Head of caudate nucleus (tissue), 42 donors: Measurements from ENCODE around the gene MBD3L2B.
"Not testable (repeated sequence)": the region's sequence is repeated elsewhere in the genome, so short reads cannot be mapped to it uniquely, and the experiment has no call there.

ENCODE experiments used
- DNase-seq, 42 donors: peaks; one replicate each; pipeline versions ENCODE4 v3.0.0 to v3.0.0-alpha.2; 2020 to 2021; ENCODE audit warnings: mixed read lengths in 7 of 42
- intact Hi-C: fragments of 100-400 bp; cut with DNase I; formaldehyde crosslinking; loops from one replicate; pipeline ENCODE4 v1.15.0; 2022

Gene MBD3L2B

GRCh38 chr19:7028790-7029189 is 7.6 kb upstream of the MBD3L2B start:
- DNase-seq, intact Hi-C loops: not testable (repeated sequence)

- DNase-seq, result peak in 1 of 42 donors; percentile 14
- intact Hi-C loops, result no loop called here
These were observed 2.4 kb downstream of the MBD3L2B start for GRCh38 chr19:7018828-7019227.

DNA sequence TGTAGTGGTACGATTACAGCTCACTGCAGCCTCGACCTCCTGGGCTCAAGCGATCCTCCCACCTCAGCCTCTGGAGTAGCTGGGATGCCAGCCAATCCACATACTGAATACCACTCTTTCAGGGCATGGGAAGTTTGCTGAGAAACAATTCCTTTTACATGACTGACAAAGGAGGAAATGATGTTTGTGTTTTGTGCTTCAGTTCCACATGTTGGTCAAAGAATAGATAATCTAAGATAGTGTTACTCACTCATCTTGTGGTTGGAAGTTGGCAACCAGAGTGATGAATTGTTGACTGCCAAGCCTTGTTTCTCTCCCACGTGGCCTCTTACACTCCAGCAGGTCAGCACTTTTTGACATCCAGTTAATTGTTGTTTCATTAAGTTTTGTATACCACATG is 7.6 kb downstream of the MBD3L2B start:
- peak in 2 of 42 donors; percentile 6 to 34 for DNase-seq
- intact Hi-C loops, result no loop called here

DNA sequence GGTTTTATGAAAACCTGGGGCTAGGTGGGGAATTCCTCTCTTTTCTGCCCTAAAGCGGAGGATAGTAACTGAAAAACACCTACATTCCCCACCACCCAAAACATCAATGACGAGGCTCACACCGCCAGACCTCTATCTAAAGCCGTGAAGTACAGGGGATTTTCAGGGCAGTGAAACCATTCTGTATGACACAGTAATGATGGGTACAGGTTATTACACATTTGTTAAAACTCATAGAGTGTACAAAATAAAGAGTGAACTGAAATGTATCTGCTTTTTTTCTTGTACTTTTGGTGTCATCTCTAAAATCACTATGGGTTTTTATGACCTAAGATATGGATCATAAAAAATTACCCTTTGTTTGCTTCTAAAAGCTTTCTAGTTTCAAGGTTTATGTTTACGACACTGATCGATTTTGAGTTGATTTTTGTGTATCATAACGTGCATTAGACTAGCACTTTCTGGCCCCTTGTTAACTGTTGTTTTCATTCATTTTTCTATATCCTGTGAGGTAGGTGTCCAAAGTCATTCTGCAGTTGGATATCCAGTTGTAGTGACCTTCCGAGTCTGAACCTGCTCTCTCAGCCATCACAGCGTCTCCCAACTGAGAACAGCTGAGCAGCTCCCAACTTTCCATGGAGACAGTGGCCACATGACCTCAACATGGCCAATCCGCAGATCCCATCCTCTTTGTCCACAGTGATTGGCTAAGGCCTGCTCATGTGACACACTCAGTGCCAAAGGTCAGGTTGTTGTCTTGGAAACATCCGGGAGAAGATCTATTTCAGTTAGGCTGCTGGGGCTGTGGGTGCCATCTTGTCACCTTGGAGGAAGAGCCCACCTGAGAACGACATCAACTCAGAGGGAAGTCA is 10.3 kb downstream of the MBD3L2B start:
- intact Hi-C loops, result no loop called here
- no peak for DNase-seq

- no peak for DNase-seq
- intact Hi-C loops, result no loop called here
These were observed 13.4 kb downstream of the MBD3L2B start for GRCh38 chr19:7007859-7008258.

GRCh38 chr19:7006135-7006704 is 15.0 kb downstream of the MBD3L2B start:
- intact Hi-C loops, result no loop called here
- no peak for DNase-seq

GRCh38 chr19:7004313-7004931 is 16.8 kb downstream of the MBD3L2B start:
- intact Hi-C loops, result no loop called here
- peak in 7 of 42 donors; percentile 9 to 63 (median 17) for DNase-seq

DNA sequence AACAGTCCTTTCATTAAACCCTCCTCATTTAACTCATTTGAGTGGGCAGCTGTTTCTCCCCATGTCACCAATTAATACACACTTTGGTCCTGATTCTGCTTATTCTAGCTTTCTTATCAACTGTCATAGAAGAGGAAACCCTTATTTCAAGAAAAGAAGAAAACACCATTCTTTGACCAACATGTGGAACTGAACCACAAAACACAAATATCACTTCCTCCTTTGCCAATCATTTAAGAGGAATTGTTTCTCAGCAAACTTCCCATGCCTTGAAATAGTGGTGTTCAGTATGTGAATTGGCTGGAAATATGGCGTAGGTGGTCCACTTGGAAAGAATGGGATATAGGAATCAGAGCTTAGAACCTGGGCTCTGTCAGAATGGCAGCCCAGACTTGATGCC is 20.4 kb downstream of the MBD3L2B start:
- intact Hi-C loops, result no loop called here

GRCh38 chr19:7000333-7000732 is 20.9 kb downstream of the MBD3L2B start:
- intact Hi-C loops, result no loop called here
- DNase-seq, result peak in 3 of 42 donors; percentile 3 to 14 (median 4)

More for the DNA sequence above, 20.4 kb downstream of the MBD3L2B start:
- DNase-seq, result no peak

GRCh38 chr19:6999933-7000332 is 21.3 kb downstream of the MBD3L2B start:
- intact Hi-C loops, result no loop called here
- DNase-seq, result no peak

DNA sequence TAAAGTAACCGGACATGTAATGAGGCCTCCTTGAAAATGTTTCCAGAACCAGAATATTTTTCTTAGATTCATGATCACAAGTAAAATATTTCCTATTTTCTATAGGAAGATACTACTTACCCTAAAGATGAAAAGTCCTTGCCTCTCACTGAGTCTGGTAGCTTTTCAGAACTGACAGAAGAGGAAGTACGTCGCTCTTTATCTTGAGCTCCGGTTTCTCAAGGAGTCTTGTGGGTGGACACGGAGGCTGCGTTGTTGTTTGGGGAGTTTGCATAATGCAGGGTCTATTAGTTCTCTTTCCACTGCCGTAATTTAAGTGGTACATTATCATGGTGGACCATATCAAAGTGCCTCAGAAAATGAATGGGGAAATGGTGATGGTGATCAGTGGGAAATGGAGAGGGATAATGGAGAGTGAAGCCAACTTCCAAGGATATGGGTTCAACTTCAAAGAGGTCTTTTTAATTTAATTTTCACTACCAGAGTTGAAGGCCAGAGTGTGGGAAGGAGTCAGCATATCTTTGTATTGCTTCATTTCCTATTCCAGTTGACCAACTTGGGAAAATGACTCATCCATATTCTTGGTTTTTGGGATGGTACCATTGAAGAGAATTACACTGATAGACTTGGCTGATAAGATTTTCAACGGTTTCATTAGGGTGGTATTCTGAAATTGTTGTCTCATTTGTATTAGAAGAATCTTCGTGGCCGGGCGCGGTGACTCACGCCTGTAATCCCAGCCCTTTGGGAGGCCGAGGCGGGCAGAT is 23.4 kb downstream of the MBD3L2B start:
- no peak for DNase-seq
- intact Hi-C loops, result no loop called here

DNA sequence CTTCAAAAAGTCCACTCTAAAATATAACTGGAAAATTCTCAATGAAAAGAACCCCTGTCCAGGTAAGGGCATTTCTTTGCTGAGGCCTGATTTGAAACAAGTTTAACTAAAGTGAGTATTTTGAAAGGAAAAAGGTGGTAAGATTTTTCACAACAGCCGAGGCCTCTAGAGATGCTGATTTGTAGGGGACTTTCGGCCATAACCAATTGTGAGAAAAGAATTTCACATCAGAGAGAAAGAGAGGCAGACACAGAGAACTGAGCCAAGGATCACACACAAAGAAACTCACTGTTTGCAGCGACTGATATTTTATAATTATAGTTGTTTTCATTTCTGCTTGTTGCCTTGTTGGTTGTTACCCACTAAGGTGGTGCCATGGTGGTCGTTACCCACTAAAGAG is 24.4 kb downstream of the MBD3L2B start:
- no peak for DNase-seq
- intact Hi-C loops, result no loop called here

DNA sequence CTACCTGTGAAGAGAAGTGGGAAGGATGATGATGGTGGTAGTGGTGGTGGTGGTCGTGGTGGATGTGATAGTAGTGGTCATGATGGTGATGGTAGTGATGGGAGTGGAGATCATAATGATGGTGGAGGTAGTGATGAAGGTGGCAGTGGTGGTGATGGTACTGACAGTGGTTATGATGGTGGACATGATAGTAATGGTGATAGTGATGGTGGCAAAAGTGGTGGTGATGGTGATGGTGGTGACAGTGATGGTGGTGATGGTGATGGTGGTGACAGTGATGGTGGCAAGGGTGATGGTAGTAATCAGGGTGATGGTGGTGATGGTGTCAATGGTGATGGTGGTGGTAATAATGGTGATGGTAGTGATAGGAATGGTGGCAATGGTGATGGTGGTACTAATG is 26.2 kb downstream of the MBD3L2B start:
- intact Hi-C loops, result no loop called here
- no peak for DNase-seq

DNA sequence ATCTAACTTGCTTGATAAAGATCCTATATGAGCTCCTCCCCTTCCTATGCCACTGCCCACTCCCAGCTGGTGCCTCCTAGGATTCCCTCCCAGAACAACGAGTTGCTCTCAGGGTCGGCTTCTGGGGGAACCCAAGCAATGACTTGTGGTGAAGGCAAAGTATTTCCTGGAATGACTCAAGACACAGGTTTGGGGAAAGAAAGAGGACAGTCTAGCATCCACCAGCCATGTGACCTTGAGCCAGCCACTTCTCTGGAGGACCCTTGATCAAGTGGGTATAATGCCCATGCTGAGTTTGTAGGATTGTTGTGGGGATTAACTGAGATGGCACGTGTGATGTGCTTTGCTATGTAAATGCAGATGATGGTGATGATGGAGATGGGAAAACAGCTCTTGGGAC is 33.0 kb downstream of the MBD3L2B start:
- no peak for DNase-seq
- intact Hi-C loops, result no loop called here

DNA sequence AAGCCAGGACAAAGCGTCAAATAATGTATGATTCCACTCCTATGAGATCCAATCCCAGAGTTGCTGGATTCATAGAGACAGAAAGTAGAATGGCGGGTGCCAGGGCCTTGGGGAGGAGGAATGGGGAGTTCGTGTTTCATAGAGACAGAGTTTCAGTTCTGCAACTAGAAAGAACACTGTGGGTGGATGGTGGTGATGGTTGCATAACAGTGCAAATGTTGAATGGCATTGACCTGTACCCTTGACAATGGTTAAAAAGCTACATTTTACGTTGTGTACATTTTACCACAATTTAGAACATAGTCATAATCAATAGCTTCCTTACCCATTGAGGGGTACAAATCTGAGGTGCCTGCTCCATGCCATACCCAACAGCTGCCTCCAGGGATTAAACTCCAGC is 33.4 kb downstream of the MBD3L2B start:
- DNase-seq, result peak in 5 of 42 donors; percentile 2 to 17 (median 5)
- intact Hi-C loops, result no loop called here

- intact Hi-C loops, result no loop called here
These were observed 37.8 kb downstream of the MBD3L2B start for GRCh38 chr19:6983448-6983847.

DNA sequence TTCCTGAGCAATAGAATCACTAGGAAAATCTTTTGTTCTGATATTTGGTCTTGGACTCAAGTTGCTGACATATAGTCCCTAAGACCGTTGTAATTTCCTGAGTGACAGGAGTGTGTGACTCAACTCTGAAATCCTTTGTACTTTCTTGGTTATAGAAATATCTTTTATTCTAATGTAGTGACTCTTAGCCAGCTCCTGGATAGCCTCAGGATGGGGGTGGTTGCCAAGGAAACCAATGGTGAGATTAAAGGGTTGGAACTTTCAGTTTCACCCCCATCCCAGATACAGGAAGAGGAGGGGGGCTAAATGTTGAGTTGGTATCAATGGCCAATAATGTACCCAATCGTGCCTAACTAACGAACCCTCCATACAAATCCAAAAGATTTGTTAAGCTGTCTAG is 41.8 kb downstream of the MBD3L2B start:
- intact Hi-C loops, result no loop called here
- DNase-seq, result no peak

More at GRCh38 chr19:6983448-6983847, 37.8 kb downstream of the MBD3L2B start:
- no peak for DNase-seq

- intact Hi-C loops, result no loop called here
- no peak for DNase-seq
These were observed 45.0 kb downstream of the MBD3L2B start for GRCh38 chr19:6976197-6976596.

GRCh38 chr19:6971366-6971765 is 49.9 kb downstream of the MBD3L2B start:
- intact Hi-C loops, result no loop called here
- DNase-seq, result no peak

- peak in 1 of 42 donors; percentile 7 for DNase-seq
- intact Hi-C loops, result no loop called here
These were observed 50.8 kb downstream of the MBD3L2B start for GRCh38 chr19:6970443-6970842.
